IPS-18a (cell line): ENCODE measurements around the gene CALCR.

Source experiments
- H3K27ac ChIP-seq: one replicate; pipeline ENCODE4 v1.5.1; 2013; ENCODE audit warnings: low read length
- H3K27me3 ChIP-seq: one replicate; pipeline ENCODE4 v1.6.1; 2013; ENCODE audit warnings: mild to moderate bottlenecking, low read length; ENCODE audit not compliant: control insufficient read depth, insufficient read depth
- H3K36me3 ChIP-seq: one replicate; pipeline ENCODE4 v1.6.1; 2013; ENCODE audit warnings: low read depth, low read length; ENCODE audit not compliant: control insufficient read depth
- H3K4me1 ChIP-seq: one replicate; pipeline ENCODE4 v1.6.1; 2013; ENCODE audit warnings: low read depth, low read length; ENCODE audit not compliant: control insufficient read depth
- H3K4me3 ChIP-seq: one replicate; pipeline ENCODE4 v1.5.1; 2013; ENCODE audit warnings: low read length
- H3K9ac ChIP-seq: one replicate; pipeline ENCODE4 v1.6.1; 2013; ENCODE audit warnings: mild to moderate bottlenecking, low read length, moderate library complexity
- H3K9me3 ChIP-seq: one replicate; pipeline ENCODE4 v1.6.1; 2013; ENCODE audit warnings: low read depth, low read length; ENCODE audit not compliant: control insufficient read depth

Gene CALCR

GRCh38 chr7:93435791-93436190, 138.7 kb downstream of the CALCR start:
- Histone ChIP-seq H3K36me3 (no peaks in the 10 kb centered on the region), H3K9ac (no peak overlapping the region), H3K27ac (no peak overlapping the region), H3K9me3 (no peaks in the 10 kb centered on the region), H3K4me3 (no peak overlapping the region), H3K4me1 (no peaks in the 10 kb centered on the region), H3K27me3 (no peaks in the 10 kb centered on the region)

DNA sequence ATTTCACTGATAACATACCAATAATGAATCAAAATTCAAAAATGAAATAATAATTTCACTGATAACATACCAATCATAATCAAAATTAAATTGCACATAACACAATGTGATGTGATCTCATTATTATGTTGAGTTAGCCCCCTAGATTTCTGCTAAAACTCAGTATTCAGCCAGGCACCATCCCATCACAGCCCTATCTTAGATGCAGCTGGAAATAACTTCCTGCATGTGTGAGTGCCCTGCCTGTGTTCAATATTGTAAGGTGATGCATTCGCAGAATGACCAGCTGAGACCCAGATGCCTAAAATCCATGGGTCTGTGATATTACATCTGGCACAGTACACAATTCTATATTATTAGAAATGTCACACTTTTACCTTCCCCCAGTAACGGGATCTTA, 142.4 kb downstream of the CALCR start:
- no peaks in the 10 kb centered on the region for H3K27me3 ChIP-seq

DNA sequence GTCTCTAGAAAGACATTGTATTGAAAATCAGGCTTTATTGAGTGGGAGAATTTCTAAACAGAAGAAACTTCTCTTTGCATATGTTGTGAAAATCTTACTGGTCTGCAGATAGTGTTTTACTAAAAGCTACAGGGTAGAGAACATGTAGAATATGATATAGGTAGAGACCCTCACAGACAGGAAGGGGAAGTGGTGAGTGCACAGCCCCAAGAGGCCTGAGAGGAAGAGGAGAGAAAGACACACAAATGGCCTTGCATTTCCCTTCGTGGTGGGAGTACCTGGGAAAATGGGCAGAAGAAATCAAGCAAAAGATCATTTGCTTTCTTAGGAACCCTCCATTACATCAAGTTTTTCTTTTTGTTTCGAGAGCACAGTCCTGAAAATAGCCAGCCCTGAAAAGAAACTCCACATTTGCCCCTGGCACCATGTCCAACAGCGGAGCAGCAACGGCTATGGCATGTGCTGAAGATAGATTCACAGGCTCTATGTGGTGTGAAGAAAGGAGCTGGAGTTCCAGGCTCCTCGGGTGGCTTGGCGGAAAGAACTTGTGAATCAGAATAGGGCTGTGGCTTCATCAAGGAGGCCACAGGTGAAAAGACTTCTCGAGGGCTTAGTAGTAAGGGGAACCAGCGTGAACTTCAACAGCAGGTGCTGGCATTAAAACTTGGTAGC, 143.5 kb downstream of the CALCR start:
- Histone ChIP-seq H3K27ac (no peak overlapping the region), H3K36me3 (no peaks in the 10 kb centered on the region), H3K27me3 (no peaks in the 10 kb centered on the region), H3K4me3 (no peak overlapping the region), H3K9ac (no peak overlapping the region), H3K4me1 (no peaks in the 10 kb centered on the region), H3K9me3 (no peaks in the 10 kb centered on the region)

More for the DNA sequence above, 142.4 kb downstream of the CALCR start:
- Histone ChIP-seq H3K9me3 (no peaks in the 10 kb centered on the region), H3K36me3 (no peaks in the 10 kb centered on the region), H3K9ac (no peak overlapping the region), H3K27ac (no peak overlapping the region), H3K4me3 (no peak overlapping the region), H3K4me1 (no peaks in the 10 kb centered on the region)

DNA sequence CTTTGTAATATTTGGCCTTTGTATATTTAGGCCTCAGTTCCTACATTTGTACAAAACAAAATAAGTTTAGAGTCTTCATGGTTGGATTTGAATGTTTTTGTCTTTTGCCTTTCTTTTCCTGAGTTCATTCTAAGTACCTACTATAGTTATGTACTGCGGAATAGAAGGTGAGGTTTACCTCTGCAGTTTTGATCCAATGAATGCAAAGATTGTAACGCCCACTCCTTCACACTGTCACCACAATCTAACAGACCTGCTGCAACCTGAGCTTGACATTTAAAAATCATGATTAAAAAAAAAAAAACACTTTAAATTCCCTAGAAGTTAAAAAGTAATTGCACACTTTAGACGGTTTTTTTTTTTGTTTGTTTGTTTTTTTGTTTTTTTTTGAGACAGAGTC, 145.0 kb downstream of the CALCR start:
- Histone ChIP-seq H3K9ac (no peak overlapping the region), H3K27me3 (no peaks in the 10 kb centered on the region), H3K27ac (no peak overlapping the region), H3K4me1 (no peaks in the 10 kb centered on the region), H3K9me3 (no peaks in the 10 kb centered on the region), H3K36me3 (no peaks in the 10 kb centered on the region), H3K4me3 (no peak overlapping the region)

DNA sequence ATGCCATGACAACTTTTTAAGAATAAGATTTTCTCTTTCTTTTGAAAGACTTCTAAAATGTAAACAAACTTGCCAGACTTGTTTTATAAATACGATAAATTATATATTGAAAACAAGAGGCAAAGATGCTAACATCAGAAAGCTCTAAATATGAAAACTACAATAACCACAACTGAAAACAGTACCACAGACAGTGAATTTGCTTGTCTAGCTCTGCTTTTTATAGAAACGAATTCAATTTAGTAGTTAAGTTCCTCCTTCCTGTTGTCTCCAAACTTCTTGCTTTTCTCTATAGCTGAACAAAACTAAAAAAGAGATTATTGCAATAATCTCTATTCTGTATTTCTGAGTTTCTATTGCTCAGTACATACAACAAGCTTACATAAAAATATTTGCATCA, 147.4 kb downstream of the CALCR start:
- no peaks in the 10 kb centered on the region for H3K9me3 ChIP-seq
- H3K36me3 ChIP-seq: no peaks in the 10 kb centered on the region
- H3K4me3 ChIP-seq: no peak overlapping the region
- H3K27ac ChIP-seq: no peak overlapping the region
- H3K4me1 ChIP-seq: no peaks in the 10 kb centered on the region
- H3K9ac ChIP-seq: no peak overlapping the region
- H3K27me3 ChIP-seq: no peaks in the 10 kb centered on the region

DNA sequence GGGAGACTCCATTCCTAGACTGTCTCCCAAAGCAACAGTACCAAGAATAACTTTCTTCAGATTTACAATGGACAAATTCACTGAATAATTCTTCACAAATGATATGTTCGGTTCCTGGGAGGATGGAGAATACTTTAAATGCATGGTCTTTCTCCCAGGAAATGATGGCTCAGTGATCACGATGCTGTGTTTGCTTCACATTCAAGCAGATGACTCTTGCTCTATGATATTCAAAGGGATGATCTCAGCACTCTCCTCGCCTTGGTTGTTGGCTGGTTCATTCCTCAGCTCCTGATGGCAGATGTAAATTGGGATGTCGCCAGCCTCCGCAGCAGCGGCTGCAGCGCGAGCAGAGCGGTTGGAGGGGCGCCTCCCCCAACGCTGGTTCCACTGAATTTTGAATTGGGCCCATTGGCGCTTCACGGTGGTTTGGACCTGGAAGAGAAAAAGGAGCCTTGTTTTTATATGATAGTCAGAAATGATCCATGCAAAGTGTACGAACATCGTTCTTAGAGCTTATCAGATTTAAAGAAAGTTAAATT, 148.3 kb downstream of the CALCR start:
- Histone ChIP-seq H3K27ac (no peak overlapping the region), H3K27me3 (no peaks in the 10 kb centered on the region)

DNA sequence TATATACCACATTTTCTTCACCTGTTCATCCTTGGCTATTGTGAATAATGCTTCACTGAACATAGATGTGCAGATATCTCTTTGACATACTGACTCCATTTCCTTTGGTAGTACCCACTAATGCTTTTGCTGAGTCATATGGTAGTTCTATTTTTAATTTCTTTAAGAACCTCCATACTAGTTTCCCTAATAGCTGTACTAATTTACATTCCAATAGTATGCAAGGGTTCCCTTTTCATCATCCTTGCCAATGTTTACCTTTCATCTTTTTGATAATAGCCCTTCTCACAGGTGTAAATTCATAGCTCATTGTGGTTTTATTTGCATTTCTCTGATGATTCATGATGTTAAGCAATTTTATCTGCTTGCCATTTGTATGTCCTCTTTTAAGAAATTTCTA, 159.9 kb downstream of the CALCR start:
- Histone ChIP-seq H3K27me3 (no peaks in the 10 kb centered on the region), H3K4me1 (peaks cover 15% of the 10 kb centered on the region), H3K36me3 (no peaks in the 10 kb centered on the region), H3K9ac (no peak overlapping the region), H3K4me3 (no peak overlapping the region), H3K9me3 (no peaks in the 10 kb centered on the region), H3K27ac (no peak overlapping the region)

More for the DNA sequence above, 148.3 kb downstream of the CALCR start:
- Histone ChIP-seq H3K4me1 (no peaks in the 10 kb centered on the region), H3K9me3 (no peaks in the 10 kb centered on the region), H3K9ac (no peak overlapping the region), H3K4me3 (no peak overlapping the region), H3K36me3 (no peaks in the 10 kb centered on the region)

GRCh38 chr7:93409324-93409723, 165.2 kb downstream of the CALCR start:
- H3K27me3 ChIP-seq: no peaks in the 10 kb centered on the region
- no peak overlapping the region for H3K9ac ChIP-seq

GRCh38 chr7:93407239-93407638, 167.3 kb downstream of the CALCR start:
- H3K36me3 ChIP-seq: no peaks in the 10 kb centered on the region
- no peaks in the 10 kb centered on the region for H3K4me1 ChIP-seq
- no peak overlapping the region for H3K4me3 ChIP-seq
- no peak overlapping the region for H3K27ac ChIP-seq
- H3K9me3 ChIP-seq: no peaks in the 10 kb centered on the region
- H3K27me3 ChIP-seq: no peaks in the 10 kb centered on the region
- no peak overlapping the region for H3K9ac ChIP-seq

More at GRCh38 chr7:93409324-93409723, 165.2 kb downstream of the CALCR start:
- H3K9me3 ChIP-seq: no peaks in the 10 kb centered on the region
- H3K4me1 ChIP-seq: peaks cover 3% of the 10 kb centered on the region
- H3K36me3 ChIP-seq: no peaks in the 10 kb centered on the region
- H3K4me3 ChIP-seq: no peak overlapping the region
- H3K27ac ChIP-seq: no peak overlapping the region

DNA sequence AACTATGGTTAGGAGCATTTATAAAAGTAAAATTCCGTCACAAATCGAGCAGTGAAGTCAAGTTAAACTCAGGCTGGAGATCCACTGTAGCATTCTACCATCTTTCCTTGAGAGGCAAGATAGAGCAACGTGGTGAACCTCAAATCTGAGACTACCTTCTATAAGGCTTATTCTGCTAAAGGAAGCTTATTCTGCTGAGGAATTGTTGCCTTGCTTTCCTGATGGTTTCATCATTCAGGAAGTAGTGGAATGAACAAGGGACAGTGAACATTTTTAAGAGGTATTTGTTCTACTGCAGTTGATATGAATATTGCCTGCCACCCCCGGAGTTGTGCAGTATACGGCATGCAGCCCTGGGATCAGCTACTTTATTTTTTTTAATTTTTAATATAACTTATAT, 171.6 kb downstream of the CALCR start:
- Histone ChIP-seq H3K27me3 (no peaks in the 10 kb centered on the region), H3K4me3 (no peak overlapping the region), H3K36me3 (no peaks in the 10 kb centered on the region), H3K27ac (no peak overlapping the region), H3K9me3 (no peaks in the 10 kb centered on the region), H3K4me1 (peaks cover 8% of the 10 kb centered on the region), H3K9ac (no peak overlapping the region)

- H3K9ac ChIP-seq: no peak overlapping the region
- H3K4me1 ChIP-seq: peaks cover 8% of the 10 kb centered on the region
- no peak overlapping the region for H3K4me3 ChIP-seq
- H3K27ac ChIP-seq: no peak overlapping the region
- no peaks in the 10 kb centered on the region for H3K36me3 ChIP-seq
- no peaks in the 10 kb centered on the region for H3K27me3 ChIP-seq
- no peaks in the 10 kb centered on the region for H3K9me3 ChIP-seq
These were observed 174.9 kb downstream of the CALCR start for GRCh38 chr7:93399642-93400041.

DNA sequence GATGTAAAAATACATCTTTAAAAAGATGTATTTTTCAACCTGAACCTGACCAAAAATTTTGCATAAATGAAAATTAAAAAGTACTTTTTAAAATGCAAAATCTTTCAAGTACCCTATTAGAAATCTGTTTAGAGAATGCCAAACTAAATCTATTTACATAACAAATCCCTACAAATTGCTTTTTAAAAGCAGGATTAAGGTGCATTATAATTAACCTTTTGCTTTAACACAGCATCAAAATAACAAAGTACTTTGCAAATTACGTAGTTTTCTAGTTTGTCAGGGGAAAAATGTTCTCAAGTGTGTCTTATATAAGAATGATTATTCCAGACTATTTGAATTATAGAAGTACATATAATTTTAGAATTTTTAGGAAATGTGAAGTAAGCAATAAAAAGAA, 181.5 kb downstream of the CALCR start:
- no peak overlapping the region for H3K4me3 ChIP-seq
- H3K27ac ChIP-seq: no peak overlapping the region

More for the DNA sequence above, 181.5 kb downstream of the CALCR start:
- Histone ChIP-seq H3K9ac (no peak overlapping the region), H3K4me1 (peaks cover 13% of the 10 kb centered on the region), H3K36me3 (no peaks in the 10 kb centered on the region), H3K27me3 (no peaks in the 10 kb centered on the region), H3K9me3 (no peaks in the 10 kb centered on the region)
